Vagina (tissue), 2 donors: Measurements from ENCODE around the gene MAP4K1. TPM values are rescaled to one million over a fixed set of nuclear protein-coding genes. Genes with fewer than 3 reads are reported as not detected.

Experiments used
- DNase-seq, 2 donors: peaks; one replicate each; pipeline ENCODE4 v3.0.0-alpha.2; 2017; ENCODE audit errors: extremely low spot score in 2 of 2
- H3K27ac ChIP-seq: fragments of 200-600 bp; sonication (generic); one replicate; pipeline ENCODE4 v1.5.1; 2019
- H3K27me3 ChIP-seq: fragments of 200-600 bp; sonication (generic); one replicate; pipeline ENCODE4 v1.5.1; 2019
- H3K36me3 ChIP-seq, 2 donors: fragments of 200-600 bp; sonication (generic); one replicate each; pipeline ENCODE4 v1.5.1; 2017 to 2019
- H3K4me1 ChIP-seq: fragments of 200-600 bp; sonication (generic); one replicate; pipeline ENCODE4 v1.5.1; 2019
- H3K4me3 ChIP-seq, 2 donors: fragments of 200-600 bp; sonication (generic); 1 replicate in 1 of 2; 2 replicates in 1 of 2; pipeline ENCODE4 v1.5.1; 2016 to 2019
- H3K9me3 ChIP-seq: fragments of 200-600 bp; sonication (generic); one replicate; pipeline ENCODE4 v1.5.1; 2019
- POLR2A ChIP-seq, 2 donors: fragments of 450-650 bp; IDR thresholded peaks; one replicate each; pipeline ENCODE4 v1.6.1; 2017; ENCODE audit warnings: antibody characterized with exemption in 2 of 2, mild to moderate bottlenecking in 2 of 2, moderate library complexity in 2 of 2
- POLR2AphosphoS5 ChIP-seq, 2 donors: sonication (generic); formaldehyde crosslinking; IDR thresholded peaks; one replicate each; pipeline ENCODE4 v1.9.0; 2017; ENCODE audit warnings: antibody characterized with exemption in 2 of 2, mild to moderate bottlenecking in 2 of 2, low read depth in 1 of 2; ENCODE audit not compliant: insufficient read depth in 1 of 2
- intact Hi-C: fragments of 100-400 bp; cut with DNase I; formaldehyde crosslinking; loops from one replicate; pipeline ENCODE4 v1.15.1; 2023
- total RNA-seq: library from RNA; depleted of rRNA; stranded (reverse); fragments of >200 nt; gene quantifications from one replicate; pipeline ENCODE4 v1.2.3, GENCODE V29; 2016
- TF ChIP-seq, protein P1 (sequence below), 3 experiments: fragments of 450-650 bp in 2 of 3; fragments of 200-600 bp in 1 of 3; sonication (generic) in 1 of 3; IDR thresholded peaks; one replicate each; pipeline ENCODE4 v1.5.1; 2017 to 2019; ENCODE audit warnings: antibody characterized with exemption in 3 of 3, mild to moderate bottlenecking in 2 of 3, moderate library complexity in 2 of 3

The MAP4K1 gene
- total RNA-seq: 47.9 TPM

DNA sequence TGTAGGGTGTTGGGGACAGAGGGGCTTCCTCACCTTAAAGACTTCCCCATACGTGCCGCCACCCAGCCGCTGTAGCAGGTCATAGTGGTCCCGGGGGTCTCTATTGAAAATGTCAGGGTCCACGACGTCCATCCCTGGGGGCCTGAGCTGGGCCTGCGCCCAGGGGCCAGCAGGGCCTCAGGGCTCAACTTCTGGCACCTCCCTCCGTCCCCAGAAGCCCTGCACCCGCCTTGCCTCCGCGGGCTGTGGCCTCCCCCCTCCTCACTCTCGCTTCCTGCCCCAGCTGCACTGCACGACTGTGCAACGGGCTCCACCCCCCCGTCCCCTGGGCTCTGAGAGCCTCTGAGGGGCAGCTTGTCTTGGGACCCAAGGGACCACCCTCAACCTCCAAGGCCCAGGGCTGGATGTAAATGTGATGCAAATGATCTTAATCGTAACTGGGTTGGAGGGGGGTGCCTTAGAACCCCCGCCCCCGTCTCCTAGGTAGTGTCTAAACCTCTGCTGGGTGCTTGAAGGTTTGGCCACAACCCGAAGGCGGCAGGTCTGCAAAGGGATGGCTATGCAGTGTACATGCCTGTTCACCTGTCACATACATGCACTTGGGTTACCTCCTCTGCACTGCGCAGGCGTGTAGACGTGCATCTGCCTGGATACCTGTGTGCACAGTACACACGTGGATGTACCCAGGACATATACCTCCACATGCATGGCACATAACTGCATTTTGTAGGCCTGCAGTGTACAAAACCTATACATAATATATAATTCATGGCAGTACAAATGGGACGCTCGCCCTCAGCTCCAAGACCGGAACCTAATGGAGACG, at the start of gene MAP4K1:
Gene MAP4K1, minus strand, starts transcription at position 190 of the 826 bp plus-strand sequence. Its CDS starts 58 bp downstream, at position 132.
- H3K36me3 ChIP-seq: peaks cover 0 to 30% of the 10 kb centered on the region in 2 donors
- intact Hi-C loops: no loop called here
- TF ChIP-seq, protein P1, sequence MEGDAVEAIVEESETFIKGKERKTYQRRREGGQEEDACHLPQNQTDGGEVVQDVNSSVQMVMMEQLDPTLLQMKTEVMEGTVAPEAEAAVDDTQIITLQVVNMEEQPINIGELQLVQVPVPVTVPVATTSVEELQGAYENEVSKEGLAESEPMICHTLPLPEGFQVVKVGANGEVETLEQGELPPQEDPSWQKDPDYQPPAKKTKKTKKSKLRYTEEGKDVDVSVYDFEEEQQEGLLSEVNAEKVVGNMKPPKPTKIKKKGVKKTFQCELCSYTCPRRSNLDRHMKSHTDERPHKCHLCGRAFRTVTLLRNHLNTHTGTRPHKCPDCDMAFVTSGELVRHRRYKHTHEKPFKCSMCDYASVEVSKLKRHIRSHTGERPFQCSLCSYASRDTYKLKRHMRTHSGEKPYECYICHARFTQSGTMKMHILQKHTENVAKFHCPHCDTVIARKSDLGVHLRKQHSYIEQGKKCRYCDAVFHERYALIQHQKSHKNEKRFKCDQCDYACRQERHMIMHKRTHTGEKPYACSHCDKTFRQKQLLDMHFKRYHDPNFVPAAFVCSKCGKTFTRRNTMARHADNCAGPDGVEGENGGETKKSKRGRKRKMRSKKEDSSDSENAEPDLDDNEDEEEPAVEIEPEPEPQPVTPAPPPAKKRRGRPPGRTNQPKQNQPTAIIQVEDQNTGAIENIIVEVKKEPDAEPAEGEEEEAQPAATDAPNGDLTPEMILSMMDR (IDR thresholded peaks at IDR 0.05): no peak
- TF ChIP-seq POLR2A (IDR thresholded peaks at IDR 0.05): no peak
- no peak for TF ChIP-seq POLR2AphosphoS5 (IDR thresholded peaks at IDR 0.05; ENCODE audit: insufficient read depth in 1 of 2, low read depth in 1 of 2)
- peak within 1 kb of the TSS; percentile 56 for H3K27ac ChIP-seq
- H3K27me3 ChIP-seq: no peaks in the 10 kb centered on the region
- H3K9me3 ChIP-seq: no peaks in the 10 kb centered on the region
- no peak for DNase-seq
- peak within 1 kb of the TSS; percentile 82 to 98 for H3K4me3 ChIP-seq
- H3K4me1 ChIP-seq: peaks cover 20% of the 10 kb centered on the region

DNA sequence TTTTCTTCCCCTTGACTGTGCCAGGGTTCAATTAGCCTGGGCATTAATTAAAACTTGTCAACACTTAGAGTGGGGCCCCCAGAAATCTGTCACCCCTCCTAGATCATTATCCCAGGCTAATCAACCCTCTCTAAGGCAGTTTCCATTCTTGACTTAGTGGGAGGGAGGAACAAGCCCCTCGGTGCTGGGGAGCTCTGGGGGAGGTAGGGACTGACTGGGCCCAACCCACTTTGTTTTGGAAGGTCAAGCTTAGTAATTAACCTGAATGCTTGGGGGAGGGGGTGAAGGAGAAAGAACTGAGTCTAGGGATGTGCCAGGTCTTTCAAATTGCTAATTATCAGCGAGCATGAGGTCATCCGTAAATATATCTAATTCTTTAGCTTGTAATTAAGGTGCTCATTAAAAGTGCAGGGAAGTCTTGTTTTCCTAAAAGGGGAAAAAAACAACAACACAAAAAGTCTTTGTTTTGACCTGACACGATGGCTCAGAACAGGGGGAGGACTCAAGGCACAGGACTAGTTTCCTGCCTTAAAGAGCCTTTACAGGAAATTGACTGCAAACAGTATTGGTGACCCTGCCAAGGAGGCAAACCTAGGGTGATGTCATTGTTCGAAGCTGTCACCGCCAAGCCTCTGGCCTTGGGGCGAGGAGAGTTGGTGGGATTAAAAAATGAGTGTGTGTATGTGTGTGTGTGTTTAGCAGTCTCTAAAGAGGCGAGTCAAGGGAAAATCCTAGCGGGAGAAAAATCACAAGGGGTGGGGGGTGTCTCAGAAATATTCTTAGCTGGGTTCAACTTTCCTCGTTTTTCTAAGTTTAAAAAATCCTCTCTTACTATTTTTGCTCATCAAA, 49.1 kb upstream of the MAP4K1 start:
- no peaks in the 10 kb centered on the region for H3K36me3 ChIP-seq
- peak in 1 of 2 donors; percentile 45 for TF ChIP-seq POLR2AphosphoS5 (IDR thresholded peaks at IDR 0.05; ENCODE audit: insufficient read depth in 1 of 2, low read depth in 1 of 2)
- TF ChIP-seq, protein P1 (IDR thresholded peaks at IDR 0.05): no peak
- H3K27me3 ChIP-seq: no peaks in the 10 kb centered on the region
- H3K4me1 ChIP-seq: peaks cover 100% of the 10 kb centered on the region
- no peak for DNase-seq
- H3K27ac ChIP-seq: peak overlapping the region; percentile 97
- H3K9me3 ChIP-seq: no peaks in the 10 kb centered on the region
- intact Hi-C loops: no loop called here
- H3K4me3 ChIP-seq: no peak overlapping the region

DNA sequence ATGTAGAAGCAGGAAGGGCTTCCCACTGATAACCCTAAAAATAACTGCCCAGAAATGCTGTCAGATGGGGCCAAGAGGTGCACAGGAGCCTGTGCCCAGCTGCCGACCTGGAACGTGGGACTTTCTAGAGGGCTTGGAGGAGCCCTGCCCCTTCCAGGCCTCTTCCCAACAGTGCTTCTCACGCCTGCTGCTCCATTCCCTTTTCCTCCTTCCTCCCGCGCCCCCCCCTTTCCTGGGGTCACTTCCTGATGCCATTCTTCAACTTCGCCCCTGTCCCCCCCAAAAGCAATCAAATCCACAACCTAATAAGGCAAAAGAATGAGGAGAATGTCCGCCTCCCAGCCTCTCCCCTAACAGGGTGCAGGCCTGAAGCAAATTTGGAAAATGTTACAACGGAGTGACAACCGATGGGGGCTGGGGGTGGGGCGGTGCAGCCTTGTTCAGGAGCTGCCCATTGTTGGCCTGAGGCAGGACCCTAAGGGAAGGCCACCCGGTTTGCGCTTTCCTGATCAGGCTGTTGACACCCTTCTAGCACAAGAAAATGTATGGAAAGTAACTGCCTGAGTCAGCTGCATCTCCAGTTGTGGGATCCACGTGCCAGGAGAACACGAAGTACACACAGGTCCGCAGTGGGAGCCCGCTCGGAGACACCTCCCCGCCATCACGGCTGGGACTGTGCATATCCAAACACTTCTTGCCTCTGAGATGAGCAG, 48.4 kb upstream of the MAP4K1 start:
- Histone ChIP-seq H3K27ac (peak overlapping the region; percentile 97), H3K4me3 (no peak overlapping the region), H3K9me3 (no peaks in the 10 kb centered on the region), H3K4me1 (peaks cover 100% of the 10 kb centered on the region), H3K27me3 (no peaks in the 10 kb centered on the region), H3K36me3 (no peaks in the 10 kb centered on the region)
- TF ChIP-seq POLR2AphosphoS5 (IDR thresholded peaks at IDR 0.05; ENCODE audit: insufficient read depth in 1 of 2, low read depth in 1 of 2) (peak in 1 of 2 donors; percentile 61), POLR2A (IDR thresholded peaks at IDR 0.05) (no peak)
- no peak for DNase-seq
- intact Hi-C loops: no loop called here

DNA sequence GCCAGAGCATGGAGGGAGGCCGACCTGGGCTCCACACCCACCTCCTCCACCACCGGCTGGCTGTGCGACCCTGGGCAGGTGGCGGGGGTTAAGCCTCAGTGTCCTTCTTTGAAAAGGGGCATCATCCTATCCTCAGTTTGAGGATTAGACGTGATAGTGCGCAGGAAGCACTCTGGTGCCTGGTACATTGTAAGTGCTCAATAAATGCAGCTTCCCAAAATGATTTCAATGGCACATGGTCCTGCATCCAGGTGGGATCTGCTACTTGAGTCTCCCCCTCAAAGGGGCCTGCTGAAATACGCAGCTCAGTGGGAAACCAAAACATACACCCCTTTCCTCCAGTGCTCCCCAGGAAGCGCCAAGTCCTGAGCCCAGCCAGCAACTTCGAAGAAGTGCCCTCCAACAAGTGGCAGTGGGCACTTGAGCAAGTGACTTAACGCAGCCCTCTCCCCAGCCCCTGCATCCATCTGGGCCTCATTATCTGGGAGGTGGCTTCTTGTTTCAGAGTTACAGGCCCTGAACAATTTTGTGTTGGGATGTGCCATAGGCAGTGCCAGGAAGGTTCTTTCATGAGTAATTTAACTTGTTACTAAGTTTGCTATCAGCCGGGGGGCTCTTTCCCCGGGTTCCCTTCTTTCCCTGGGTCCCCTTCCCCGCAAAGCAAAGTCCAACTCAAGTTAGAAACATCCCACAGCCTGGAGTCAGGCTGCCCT, 47.6 kb upstream of the MAP4K1 start:
- no peak for TF ChIP-seq POLR2AphosphoS5 (IDR thresholded peaks at IDR 0.05; ENCODE audit: insufficient read depth in 1 of 2, low read depth in 1 of 2)
- TF ChIP-seq, protein P1 (IDR thresholded peaks at IDR 0.05): no peak
- TF ChIP-seq POLR2A (IDR thresholded peaks at IDR 0.05): no peak
- Histone ChIP-seq H3K4me1 (peaks cover 100% of the 10 kb centered on the region), H3K27ac (peak overlapping the region; percentile 97), H3K36me3 (no peaks in the 10 kb centered on the region), H3K27me3 (no peaks in the 10 kb centered on the region), H3K9me3 (no peaks in the 10 kb centered on the region), H3K4me3 (no peak overlapping the region)
- DNase-seq: no peak
- intact Hi-C loops: no loop called here
